Measurements from ENCODE around the gene NXF2B. TPM values are rescaled to one million over a fixed set of nuclear protein-coding genes. Genes with fewer than 3 reads are reported as not detected.

NXF2B gene, protein sequence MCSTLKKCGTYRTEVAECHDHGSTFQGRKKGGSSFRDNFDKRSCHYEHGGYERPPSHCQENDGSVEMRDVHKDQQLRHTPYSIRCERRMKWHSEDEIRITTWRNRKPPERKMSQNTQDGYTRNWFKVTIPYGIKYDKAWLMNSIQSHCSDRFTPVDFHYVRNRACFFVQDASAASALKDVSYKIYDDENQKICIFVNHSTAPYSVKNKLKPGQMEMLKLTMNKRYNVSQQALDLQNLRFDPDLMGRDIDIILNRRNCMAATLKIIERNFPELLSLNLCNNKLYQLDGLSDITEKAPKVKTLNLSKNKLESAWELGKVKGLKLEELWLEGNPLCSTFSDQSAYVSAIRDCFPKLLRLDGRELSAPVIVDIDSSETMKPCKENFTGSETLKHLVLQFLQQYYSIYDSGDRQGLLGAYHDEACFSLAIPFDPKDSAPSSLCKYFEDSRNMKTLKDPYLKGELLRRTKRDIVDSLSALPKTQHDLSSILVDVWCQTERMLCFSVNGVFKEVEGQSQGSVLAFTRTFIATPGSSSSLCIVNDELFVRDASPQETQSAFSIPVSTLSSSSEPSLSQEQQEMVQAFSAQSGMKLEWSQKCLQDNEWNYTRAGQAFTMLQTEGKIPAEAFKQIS
- total RNA-seq, result not detected in 2 replicates

DNA sequence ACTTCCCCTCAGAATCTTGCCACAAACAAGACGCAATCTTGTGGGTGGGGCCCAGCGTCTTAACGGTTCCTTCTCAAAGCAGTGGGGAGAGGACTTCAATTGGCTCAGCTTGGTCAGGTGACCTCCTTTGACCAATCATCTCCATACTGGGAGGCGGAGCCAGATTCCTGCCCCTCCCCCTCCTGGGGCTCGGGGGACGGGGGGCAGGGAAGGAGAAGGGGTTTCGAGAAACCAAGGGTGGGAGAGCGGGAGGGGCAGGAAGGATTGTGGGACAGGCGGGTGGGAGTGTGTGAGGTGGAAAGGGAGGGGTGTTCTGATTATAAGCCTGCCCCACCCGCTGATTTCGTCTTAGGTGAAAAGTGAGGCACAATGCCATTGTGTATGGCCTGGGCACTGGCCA is at the start of gene NXF2B:
NXF2B (minus strand) TSS at position 101 of the 400 bp plus-strand sequence. CDS start 59,972 bp downstream, outside the sequence.

GRCh38 chrX:102471762-102472220 is 32.0 kb upstream of the NXF2B start, which contains the start of gene TCP11X2:
Gene TCP11X2, minus strand, starts transcription at chrX:102471812.

Other genes with a start within 250 kb of the NXF2B start
- not detected in 2 replicates for gene TCP11X1, start 224.7 kb downstream of the NXF2B start, total RNA-seq
- gene NXF2, start 192.8 kb downstream of the NXF2B start, total RNA-seq, result not detected in 2 replicates
- not detected in 2 replicates for gene TCP11X2, start 31.8 kb upstream of the NXF2B start, total RNA-seq
- gene TMSB15A, start 76.7 kb upstream of the NXF2B start, total RNA-seq, result not detected in 2 replicates
- gene ARMCX5, start 159.5 kb upstream of the NXF2B start, total RNA-seq, result 17.8 and 21.1 TPM in 2 replicates
- 0.34 and 1.3 TPM in 2 replicates for gene GPRASP1, start 211.5 kb upstream of the NXF2B start, total RNA-seq

Measured in nasal cavity respiratory epithelium epithelial cell of viscerocranial mucosa (primary cell).